H9 (cell line): Measurements from ENCODE around the gene RBMS3. TPM values are rescaled to one million over a fixed set of nuclear protein-coding genes. Genes with fewer than 3 reads are reported as not detected.

Experiments used
- DNase-seq: peaks from one replicate; pipeline ENCODE4 v3.0.0-alpha.2; 2017
- H2AFZ ChIP-seq: one replicate; pipeline ENCODE4 v1.6.1; 2013; ENCODE audit warnings: mild to moderate bottlenecking, low read length, control low read depth, moderate library complexity
- H2AK5ac ChIP-seq: 2 replicates; pipeline ENCODE4 v1.6.1; 2013; ENCODE audit warnings: low read length, control low read depth, mixed read lengths; ENCODE audit not compliant: insufficient read length
- H2BK120ac ChIP-seq: one replicate; pipeline ENCODE4 v1.6.1; 2013; ENCODE audit warnings: low read depth, mild to moderate bottlenecking, low read length, control low read depth, inconsistent platforms; ENCODE audit not compliant: poor library complexity, severe bottlenecking
- H2BK12ac ChIP-seq: 2 replicates; pipeline ENCODE4 v1.6.1; 2013; ENCODE audit warnings: low read length, control low read depth, mixed read lengths, low read depth; ENCODE audit not compliant: insufficient read length
- H2BK15ac ChIP-seq: 2 replicates; pipeline ENCODE4 v1.6.1; 2013; ENCODE audit warnings: low read depth, low read length, control low read depth
- H2BK20ac ChIP-seq: one replicate; pipeline ENCODE4 v1.6.1; 2013; ENCODE audit warnings: low read depth, mild to moderate bottlenecking, low read length, control low read depth, inconsistent platforms; ENCODE audit not compliant: poor library complexity, severe bottlenecking
- H2BK5ac ChIP-seq: 2 replicates; pipeline ENCODE4 v1.6.1; 2013; ENCODE audit warnings: low read length, control low read depth, mixed read lengths; ENCODE audit not compliant: insufficient read length
- H3K14ac ChIP-seq: 2 replicates; pipeline ENCODE4 v1.6.1; 2013; ENCODE audit warnings: low read length, control low read depth; ENCODE audit not compliant: insufficient read depth
- H3K18ac ChIP-seq: 2 replicates; pipeline ENCODE4 v1.6.1; 2013; ENCODE audit warnings: low read depth, mild to moderate bottlenecking, mixed read lengths, low read length, control low read depth; ENCODE audit not compliant: insufficient read length
- H3K23ac ChIP-seq: 2 replicates; pipeline ENCODE4 v1.6.1; 2013; ENCODE audit warnings: low read length, control low read depth, mixed read lengths, low read depth; ENCODE audit not compliant: insufficient read length
- H3K23me2 ChIP-seq: 2 replicates; pipeline ENCODE4 v1.6.1; 2013; ENCODE audit warnings: low read depth, mild to moderate bottlenecking, mixed read lengths, low read length, control low read depth; ENCODE audit not compliant: insufficient read length, poor library complexity, severe bottlenecking
- H3K27ac ChIP-seq: 2 replicates; pipeline ENCODE4 v1.5.1; 2013; ENCODE audit warnings: low read length, control low read depth, mixed read lengths, low read depth; ENCODE audit not compliant: insufficient read length
- H3K27me3 ChIP-seq: 2 replicates; pipeline ENCODE4 v1.6.1; 2013; ENCODE audit warnings: low read length, control low read depth, inconsistent platforms; ENCODE audit not compliant: insufficient read depth
- H3K4ac ChIP-seq: 2 replicates; pipeline ENCODE4 v1.6.1; 2013; ENCODE audit warnings: low read depth, mild to moderate bottlenecking, control low read depth, inconsistent platforms, low read length, moderate library complexity
- H3K4me1 ChIP-seq: 2 replicates; pipeline ENCODE4 v1.6.1; 2013; ENCODE audit warnings: low read length, control low read depth, inconsistent platforms; ENCODE audit not compliant: insufficient read depth
- H3K4me2 ChIP-seq: 2 replicates; pipeline ENCODE4 v1.6.1; 2013; ENCODE audit warnings: low read length, control low read depth, mixed read lengths; ENCODE audit not compliant: insufficient read length, insufficient read depth
- H3K56ac ChIP-seq: 2 replicates; pipeline ENCODE4 v1.6.1; 2013; ENCODE audit warnings: low read depth, mild to moderate bottlenecking, mixed read lengths, low read length, control low read depth; ENCODE audit not compliant: insufficient read length
- H3K79me1 ChIP-seq: 2 replicates; pipeline ENCODE4 v1.6.1; 2013; ENCODE audit warnings: low read depth, mild to moderate bottlenecking, moderate library complexity, low read length, control low read depth, inconsistent platforms; ENCODE audit not compliant: insufficient read depth, poor library complexity, severe bottlenecking
- H3K79me2 ChIP-seq: 2 replicates; pipeline ENCODE4 v1.6.1; 2013; ENCODE audit warnings: low read length, control low read depth, inconsistent platforms; ENCODE audit not compliant: insufficient read depth
- H3K9ac ChIP-seq: 2 replicates; pipeline ENCODE4 v1.6.1; 2013; ENCODE audit warnings: low read length, control low read depth, mixed read lengths; ENCODE audit not compliant: insufficient read length; ENCODE audit errors: extremely low read depth
- H3K9me3 ChIP-seq: one replicate; pipeline ENCODE4 v1.6.1; 2013; ENCODE audit warnings: low read depth, low read length, inconsistent platforms; ENCODE audit not compliant: control insufficient read depth
- H3T11ph ChIP-seq: one replicate; pipeline ENCODE4 v1.6.1; 2013; ENCODE audit warnings: mild to moderate bottlenecking, low read length, control low read depth, inconsistent platforms
- H4K20me1 ChIP-seq: one replicate; pipeline ENCODE4 v1.6.1; 2013; ENCODE audit not compliant: control insufficient read depth, insufficient read length, insufficient read depth
- H4K5ac ChIP-seq: 2 replicates; pipeline ENCODE4 v1.6.1; 2013; ENCODE audit warnings: low read depth, mild to moderate bottlenecking, mixed read lengths, low read length, control low read depth; ENCODE audit not compliant: insufficient read length
- H4K8ac ChIP-seq: replicated peaks from 2 replicates; pipeline ENCODE4 v1.6.1; 2013; ENCODE audit warnings: low read length, control low read depth, mixed read lengths, low read depth; ENCODE audit not compliant: insufficient read length
- H4K91ac ChIP-seq: 2 replicates; pipeline ENCODE4 v1.6.1; 2013; ENCODE audit warnings: low read depth, mild to moderate bottlenecking, moderate library complexity, mixed read lengths, low read length, control low read depth; ENCODE audit not compliant: insufficient read length
- H3K27ac Mint-ChIP-seq, 3 experiments: 2 replicates in 2 of 3; 3 replicates in 1 of 3; pipeline ENCODE4 v1.8.0; 2020 to 2021; ENCODE audit warnings: mixed read lengths in 3 of 3, mild to moderate bottlenecking in 1 of 3, moderate library complexity in 1 of 3
- H3K27me3 Mint-ChIP-seq: 2 replicates; pipeline ENCODE4 v1.8.0; 2021; ENCODE audit warnings: low read depth, mild to moderate bottlenecking, moderate library complexity, mixed read lengths
- H3K36me3 Mint-ChIP-seq, 3 experiments: 2 replicates in 2 of 3; 3 replicates in 1 of 3; pipeline ENCODE4 v1.8.0; 2020 to 2021; ENCODE audit warnings: low read depth in 3 of 3, mixed read lengths in 3 of 3; ENCODE audit not compliant: insufficient read depth in 1 of 3
- H3K4me1 Mint-ChIP-seq, 2 experiments: 2 replicates each; pipeline ENCODE4 v1.8.0; 2020; ENCODE audit warnings: mixed read lengths in 2 of 2
- H3K4me3 Mint-ChIP-seq, 2 experiments: 2 replicates in 1 of 2; 3 replicates in 1 of 2; pipeline ENCODE4 v1.8.0; 2020 to 2021; ENCODE audit warnings: mild to moderate bottlenecking in 2 of 2, mixed read lengths in 2 of 2, moderate library complexity in 1 of 2
- H3K9me3 Mint-ChIP-seq, 2 experiments: 2 replicates in 1 of 2; 3 replicates in 1 of 2; pipeline ENCODE4 v1.8.0; 2020; ENCODE audit warnings: mild to moderate bottlenecking in 2 of 2, mixed read lengths in 2 of 2, moderate library complexity in 1 of 2
- total RNA-seq: library from RNA; stranded (reverse); gene quantifications from 2 replicates; pipeline ENCODE4 v1.2.1, GENCODE V29; 2021
- TF ChIP-seq, protein P1 (sequence below): fragments of 200-600 bp; sonication (generic); conservative IDR thresholded peaks from 3 replicates; pipeline ENCODE4 v1.8.0; 2021; ENCODE audit warnings: antibody characterized with exemption, mild to moderate bottlenecking

Gene RBMS3
- total RNA-seq, 1 experiment from 2014 or later, result 8.1 TPM

DNA sequence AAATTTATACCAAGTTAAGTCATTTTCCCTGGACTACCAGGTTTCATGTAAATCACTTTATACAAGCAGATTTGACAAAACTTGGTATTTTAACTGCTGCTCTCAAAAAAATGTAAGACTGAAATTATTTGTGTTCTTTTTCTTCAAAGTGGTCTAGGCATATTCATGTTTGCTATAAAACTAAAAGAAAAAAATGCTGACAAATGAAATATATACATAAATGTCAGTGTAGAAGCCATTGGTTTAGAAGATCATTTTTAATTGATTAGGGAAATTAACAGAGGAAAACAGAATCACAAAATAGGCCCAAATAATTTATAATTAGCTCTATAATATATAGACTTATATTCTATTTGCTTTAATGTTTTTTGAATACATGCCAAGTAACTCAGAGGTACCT, 523.2 kb downstream of the RBMS3 start:
- no peak overlapping the region for H2BK5ac ChIP-seq
- H3K36me3 Mint-ChIP-seq, result no peaks in the 10 kb centered on the region
- no peak overlapping the region for H2AK5ac ChIP-seq
- no peak overlapping the region for H3K23ac ChIP-seq
- no peak overlapping the region for H3K4me2 ChIP-seq
- H2BK12ac ChIP-seq, result no peak overlapping the region
- H3K79me1 ChIP-seq, result no peaks in the 10 kb centered on the region
- no peak overlapping the region for H3K56ac ChIP-seq
- no peak overlapping the region for H3K9ac ChIP-seq
- H3K4me1 Mint-ChIP-seq, result 0 out of 4 replicates have a peak, but pooled peaks cover 0 to 4% of the 10 kb centered on the region in 2 experiments
- no peak overlapping the region for H3K4ac ChIP-seq
- H4K8ac ChIP-seq, result no peak overlapping the region
- no peak overlapping the region for H3K18ac ChIP-seq
- H3K4me1 ChIP-seq, result no peaks in the 10 kb centered on the region
- no peak overlapping the region for H2BK120ac ChIP-seq
- TF ChIP-seq, protein P1, sequence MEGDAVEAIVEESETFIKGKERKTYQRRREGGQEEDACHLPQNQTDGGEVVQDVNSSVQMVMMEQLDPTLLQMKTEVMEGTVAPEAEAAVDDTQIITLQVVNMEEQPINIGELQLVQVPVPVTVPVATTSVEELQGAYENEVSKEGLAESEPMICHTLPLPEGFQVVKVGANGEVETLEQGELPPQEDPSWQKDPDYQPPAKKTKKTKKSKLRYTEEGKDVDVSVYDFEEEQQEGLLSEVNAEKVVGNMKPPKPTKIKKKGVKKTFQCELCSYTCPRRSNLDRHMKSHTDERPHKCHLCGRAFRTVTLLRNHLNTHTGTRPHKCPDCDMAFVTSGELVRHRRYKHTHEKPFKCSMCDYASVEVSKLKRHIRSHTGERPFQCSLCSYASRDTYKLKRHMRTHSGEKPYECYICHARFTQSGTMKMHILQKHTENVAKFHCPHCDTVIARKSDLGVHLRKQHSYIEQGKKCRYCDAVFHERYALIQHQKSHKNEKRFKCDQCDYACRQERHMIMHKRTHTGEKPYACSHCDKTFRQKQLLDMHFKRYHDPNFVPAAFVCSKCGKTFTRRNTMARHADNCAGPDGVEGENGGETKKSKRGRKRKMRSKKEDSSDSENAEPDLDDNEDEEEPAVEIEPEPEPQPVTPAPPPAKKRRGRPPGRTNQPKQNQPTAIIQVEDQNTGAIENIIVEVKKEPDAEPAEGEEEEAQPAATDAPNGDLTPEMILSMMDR, result no peak
- H4K20me1 ChIP-seq, result no peaks in the 10 kb centered on the region
- no peak overlapping the region for H2BK20ac ChIP-seq
- H3K14ac ChIP-seq, result no peak overlapping the region
- no peak overlapping the region for H4K91ac ChIP-seq
- no peak overlapping the region for H3K27ac ChIP-seq
- H3K27me3 Mint-ChIP-seq, result no peaks in the 10 kb centered on the region
- H3K9me3 Mint-ChIP-seq, result no peaks in the 10 kb centered on the region
- H3K27me3 ChIP-seq, result no peaks in the 10 kb centered on the region
- no peaks in the 10 kb centered on the region for H3K9me3 ChIP-seq
- no peak for DNase-seq
- no peaks in the 10 kb centered on the region for H3K23me2 ChIP-seq
- H3K79me2 ChIP-seq, result no peaks in the 10 kb centered on the region
- H3K4me3 Mint-ChIP-seq, result no peak overlapping the region
- no peak overlapping the region for H3K27ac Mint-ChIP-seq
- H3T11ph ChIP-seq, result no peak overlapping the region
- H4K5ac ChIP-seq, result no peak overlapping the region
- H2AFZ ChIP-seq, result no peak overlapping the region
- no peak overlapping the region for H2BK15ac ChIP-seq
